HG03575 (cell line): ENCODE data around the gene TGIF2.

Source experiments
- ATAC-seq: cut with Tn5 transposase; IDR thresholded peaks from one replicate; pipeline ENCODE4 v1.9.1; 2021; ENCODE audit not compliant: unreplicated experiment, insufficient number of reproducible peaks, low FRiP score; ENCODE audit errors: extremely low read depth

Gene TGIF2

DNA sequence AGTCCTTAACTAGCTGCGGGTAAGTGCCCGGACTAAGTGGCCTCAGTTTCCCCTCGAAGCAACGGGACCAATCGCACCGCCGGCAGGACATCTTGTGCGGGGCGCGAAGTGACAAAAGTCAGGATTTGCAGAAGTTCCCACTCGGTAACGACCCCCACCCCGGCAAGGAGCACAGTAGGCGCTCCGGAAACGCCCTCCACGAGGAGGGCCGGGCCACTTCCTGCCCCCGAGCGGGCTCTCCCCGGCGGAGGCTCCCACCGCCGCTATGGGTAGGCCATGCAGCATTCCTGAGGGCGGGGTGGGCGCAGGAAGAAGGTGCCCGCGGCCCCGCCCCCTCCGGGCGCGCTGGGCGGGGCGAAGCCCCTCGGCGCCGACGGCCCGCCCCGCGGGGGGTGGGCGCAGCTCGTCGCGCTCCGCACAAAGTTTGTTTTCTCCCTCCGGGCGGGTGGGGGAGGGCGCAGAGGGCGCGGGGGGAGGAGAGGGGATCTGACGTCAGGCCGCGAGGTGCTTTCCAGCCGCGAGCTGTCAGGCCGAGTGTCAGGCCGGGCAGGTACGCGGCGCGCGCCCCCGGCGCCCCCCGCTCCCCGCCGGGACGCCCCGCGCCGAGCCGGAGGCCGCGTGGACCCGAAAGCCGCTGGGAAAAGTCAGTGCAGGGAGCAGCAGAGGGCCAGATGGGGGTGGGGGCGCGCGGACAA, at the start of gene TGIF2:
Gene TGIF2, plus strand, starts transcription at position 495 of the 695 bp plus-strand sequence. CDS start 5,178 bp downstream, outside the sequence.
- no peak for ATAC-seq

DNA sequence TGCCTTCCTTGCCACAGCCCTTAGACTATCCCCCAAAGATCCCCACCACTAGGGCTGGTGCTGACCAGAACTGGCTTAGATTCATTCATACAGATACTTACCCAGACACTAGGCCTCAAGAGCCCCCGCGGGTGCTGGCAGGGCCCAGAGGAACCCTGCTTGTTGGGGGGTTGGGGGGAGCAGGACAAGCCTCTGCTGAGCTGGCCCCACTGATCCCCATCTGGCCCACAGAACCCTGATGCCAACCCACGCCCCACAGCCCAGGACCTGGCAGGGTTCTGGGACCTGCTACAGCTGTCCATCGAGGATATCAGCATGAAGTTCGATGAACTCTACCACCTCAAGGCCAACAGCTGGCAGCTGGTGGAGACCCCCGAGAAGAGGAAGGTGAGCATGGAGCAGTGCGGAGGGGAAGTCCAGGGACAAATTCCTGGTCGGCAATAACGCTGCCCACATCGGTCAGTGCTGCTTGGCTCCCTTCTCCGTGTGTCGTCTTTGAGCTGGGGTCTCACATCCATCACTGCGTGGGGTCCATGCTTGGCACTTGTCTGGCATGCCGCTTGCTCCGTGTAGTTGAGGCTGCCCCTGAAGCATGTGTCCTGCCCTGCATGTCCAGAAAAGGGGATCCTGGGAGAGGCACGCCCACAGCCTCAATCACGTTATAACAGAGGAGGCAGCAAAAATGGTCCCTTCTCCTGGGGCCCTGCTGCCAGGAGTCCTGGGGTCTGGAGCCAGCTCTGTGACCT, 47.6 kb upstream of the TGIF2 start:
- ATAC-seq: no peak

DNA sequence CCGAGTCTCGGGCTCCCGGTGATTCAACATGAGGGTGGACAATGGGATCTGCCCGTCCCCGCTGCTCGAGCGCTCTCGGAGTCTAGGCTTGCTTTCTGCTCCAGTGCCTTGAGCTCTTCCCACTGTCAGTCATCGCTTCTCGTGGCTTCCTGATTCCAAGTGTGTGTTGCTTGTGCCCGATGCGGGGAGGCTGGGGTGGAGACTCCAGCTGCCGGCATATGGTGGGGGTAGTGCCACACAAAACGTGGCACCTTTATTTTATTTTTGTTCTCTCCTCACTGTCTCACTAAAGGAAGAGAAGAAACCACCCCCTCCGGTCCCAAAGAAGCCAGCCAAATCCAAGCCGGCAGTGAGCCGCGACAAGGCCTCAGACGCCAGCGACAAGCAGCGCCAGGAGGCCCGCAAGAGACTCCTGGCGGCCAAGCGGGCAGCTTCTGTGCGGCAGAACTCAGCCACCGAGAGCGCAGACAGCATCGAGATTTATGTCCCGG, 46.8 kb upstream of the TGIF2 start:
- no peak for ATAC-seq

DNA sequence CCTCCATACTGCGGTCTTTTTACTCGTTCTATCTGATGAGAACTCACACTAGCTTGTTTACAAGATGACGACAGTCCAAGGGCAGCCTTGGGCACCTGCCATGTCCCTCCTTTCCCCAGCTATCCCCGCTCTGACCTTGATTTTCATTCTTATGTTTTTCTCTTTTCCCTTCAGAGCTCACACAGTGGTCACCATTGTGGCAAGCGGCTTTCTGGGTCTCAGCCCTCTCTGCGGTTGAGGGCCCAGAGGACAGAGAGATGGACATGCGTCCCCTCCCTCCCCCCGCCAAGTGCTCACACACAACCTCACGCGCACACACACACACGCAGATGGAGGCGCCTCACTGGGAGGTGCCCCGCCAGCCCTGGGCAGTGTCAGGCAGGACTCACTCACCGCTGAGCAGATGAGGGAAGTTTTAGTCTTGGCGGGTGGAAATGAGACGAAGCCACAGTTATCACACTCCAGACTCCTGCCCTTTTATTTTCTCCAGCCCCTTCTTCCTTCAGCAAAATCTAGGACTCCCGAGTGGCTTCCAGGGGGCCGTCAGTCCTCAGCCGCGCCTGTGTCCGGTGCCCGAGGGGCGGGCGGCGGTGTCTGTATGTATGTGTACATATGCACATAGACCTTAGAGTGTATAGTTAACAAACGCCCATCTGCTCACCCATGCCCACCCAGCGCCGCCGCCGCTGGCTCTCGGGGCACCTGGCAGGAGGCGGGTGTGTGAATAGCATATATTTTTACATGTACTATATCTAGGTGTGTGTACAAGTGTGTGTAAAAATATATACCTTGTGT, 45.9 kb upstream of the TGIF2 start:
- no peak for ATAC-seq

DNA sequence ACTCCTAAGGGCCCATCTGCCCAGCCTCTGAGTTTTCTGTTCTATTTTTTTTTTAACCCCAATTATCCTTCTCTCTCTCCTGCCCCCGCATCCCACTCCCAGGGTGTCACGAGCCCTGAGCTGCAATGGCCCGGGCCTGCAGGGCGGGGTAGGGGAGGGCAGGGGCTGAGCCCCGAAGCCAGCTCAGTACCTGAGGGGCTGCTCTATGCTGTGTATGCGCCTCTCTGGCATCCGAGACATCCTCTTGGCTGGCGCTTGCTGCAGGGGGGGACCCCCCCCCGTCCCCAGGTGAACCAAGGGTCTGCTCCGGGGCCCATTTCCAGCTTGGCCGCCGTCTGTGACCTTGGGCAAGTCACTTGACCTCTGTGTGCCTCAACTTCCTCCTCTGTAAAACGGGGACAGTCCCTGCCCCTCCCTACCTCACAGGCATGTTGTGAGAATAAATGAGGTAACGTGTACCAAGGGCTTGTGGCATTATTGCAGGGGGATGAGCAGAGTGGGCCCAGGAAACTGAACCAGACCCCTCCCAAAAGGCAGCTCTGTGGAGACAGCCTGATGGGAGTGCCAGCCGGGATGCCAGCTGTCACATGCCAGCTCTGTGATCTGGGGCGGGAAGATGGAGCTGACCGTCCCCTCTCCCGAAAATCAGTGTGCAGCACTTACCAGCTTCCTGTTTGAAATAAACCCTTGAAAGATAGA, 45.1 kb upstream of the TGIF2 start:
- ATAC-seq: no peak

DNA sequence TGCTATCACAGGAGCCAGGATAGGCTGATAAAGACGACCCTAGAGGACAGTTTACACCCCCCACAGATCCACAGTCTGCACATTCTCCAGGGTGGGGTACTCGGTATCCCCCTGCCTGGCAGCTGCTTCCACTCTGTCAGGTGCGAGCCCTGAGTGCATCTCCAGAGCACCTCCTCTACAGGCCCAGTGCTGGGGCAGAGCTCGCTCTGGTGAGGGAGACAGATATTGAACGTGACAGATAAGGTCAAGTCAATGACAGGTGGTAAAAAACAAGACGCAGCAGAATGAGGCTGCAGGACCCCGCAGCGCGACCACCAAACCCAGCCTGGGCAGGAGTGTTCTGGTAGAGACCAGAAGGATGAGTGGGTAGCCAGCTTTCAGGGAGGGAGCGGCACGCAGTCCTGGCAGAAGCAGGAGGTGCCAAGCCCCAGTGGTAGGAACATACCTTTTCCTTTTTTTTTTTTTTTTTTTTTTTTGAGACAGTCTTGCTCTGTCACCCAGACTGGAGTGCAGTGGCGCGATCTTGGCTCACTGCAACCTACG, 44.5 kb upstream of the TGIF2 start:
- ATAC-seq: no peak

DNA sequence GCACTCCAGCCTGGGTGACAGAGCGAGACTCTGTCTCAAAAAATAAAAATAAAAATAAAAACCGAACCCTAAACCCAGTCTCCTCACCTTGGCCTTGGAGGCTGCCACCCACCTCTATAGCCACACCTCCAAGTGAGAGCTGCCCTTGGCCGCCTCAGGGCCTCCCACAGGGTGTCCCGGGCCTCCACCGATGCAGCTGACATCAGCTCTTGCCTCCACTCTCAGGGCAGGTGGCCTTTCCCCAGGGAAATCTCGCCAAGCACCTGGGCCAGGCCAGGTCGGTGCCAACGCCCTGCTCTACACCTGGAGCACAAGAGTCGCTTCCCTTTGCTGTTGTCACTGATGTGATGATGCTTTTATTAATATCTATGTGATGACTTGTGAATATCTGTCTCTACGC, 41.0 kb upstream of the TGIF2 start:
- no peak for ATAC-seq

DNA sequence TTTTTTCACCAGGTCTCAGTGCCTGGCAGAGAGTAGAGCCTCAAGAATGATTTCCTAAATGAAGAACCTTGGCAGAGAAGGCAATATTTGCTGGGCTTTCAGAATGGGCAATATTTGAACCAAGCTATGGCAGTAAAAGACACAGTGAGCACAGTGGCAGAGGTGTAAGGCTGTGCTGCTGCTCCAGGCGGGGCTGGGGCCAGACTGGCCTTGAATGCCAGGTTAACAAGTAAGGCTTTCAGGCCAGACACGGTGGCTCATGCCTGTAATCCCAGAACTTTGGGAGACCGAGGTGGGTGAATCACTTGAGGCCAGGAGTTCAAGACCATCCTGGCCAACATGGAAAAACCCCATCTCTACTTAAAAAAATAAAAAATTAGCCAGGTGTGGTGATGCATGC, 40.6 kb upstream of the TGIF2 start:
- ATAC-seq: no peak

DNA sequence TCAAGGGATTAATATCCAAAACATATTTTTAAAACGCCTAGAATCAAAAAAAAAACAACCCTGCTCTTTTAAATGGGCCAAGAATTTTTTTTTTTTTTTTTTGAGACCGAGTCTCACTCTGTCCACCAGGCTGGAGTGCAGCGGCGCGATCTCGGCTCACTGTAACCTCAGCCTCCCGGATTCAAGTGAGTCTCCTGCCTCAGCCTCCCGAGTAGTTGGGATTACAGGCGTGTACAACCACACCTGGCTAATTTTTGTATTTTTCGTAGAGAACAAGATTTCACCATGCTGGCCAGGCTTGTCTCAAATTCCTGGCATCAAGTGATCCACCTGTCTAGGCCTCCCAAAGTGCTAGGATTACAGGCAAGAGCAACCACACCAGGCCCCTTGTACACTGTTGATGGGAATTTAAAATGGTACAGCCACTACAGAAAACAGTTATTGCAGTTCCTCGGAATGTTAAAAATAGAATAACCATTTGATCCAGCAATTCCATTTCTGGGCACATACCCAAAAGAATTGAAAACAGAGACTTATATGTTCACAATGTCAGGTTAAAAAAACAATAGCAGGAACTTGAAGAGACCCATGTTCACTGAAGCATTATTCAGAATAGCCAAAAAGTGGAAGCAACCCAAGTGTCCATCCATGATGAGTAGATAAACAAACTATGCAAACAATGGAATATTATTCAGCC, 35.2 kb upstream of the TGIF2 start:
- ATAC-seq: no peak

DNA sequence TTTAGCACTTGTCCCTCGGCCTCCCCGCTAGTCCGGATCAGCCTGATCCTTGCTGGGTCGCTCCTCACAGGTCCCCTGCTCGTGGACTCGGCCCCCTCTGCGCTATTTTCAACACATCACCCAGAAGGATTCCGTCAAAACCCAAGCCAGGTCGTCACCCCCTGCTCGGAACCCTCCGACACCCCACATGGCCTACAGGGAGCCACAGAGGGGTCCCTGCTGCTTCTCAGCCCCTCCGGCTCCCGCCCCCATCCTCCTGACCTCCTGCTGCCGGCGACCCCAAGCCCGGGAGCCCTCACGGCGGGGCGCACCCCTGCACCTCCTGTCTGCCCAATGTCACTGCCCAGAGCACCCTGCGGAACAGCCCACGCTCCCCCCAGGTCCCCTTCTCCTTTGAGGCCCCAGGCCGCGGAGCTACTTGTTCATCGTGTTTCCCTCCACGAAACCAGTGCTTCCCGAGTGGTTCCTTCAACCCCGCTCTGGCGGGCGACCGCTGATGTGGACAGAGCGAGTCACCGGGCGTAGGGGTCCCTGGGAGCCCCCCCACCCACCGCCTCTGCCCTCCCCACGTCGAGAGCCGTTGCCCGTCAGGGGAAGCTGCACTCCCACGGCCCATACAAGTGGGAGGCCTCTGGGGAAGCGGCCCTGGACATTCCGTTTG, 32.7 kb upstream of the TGIF2 start:
- ATAC-seq: no peak

DNA sequence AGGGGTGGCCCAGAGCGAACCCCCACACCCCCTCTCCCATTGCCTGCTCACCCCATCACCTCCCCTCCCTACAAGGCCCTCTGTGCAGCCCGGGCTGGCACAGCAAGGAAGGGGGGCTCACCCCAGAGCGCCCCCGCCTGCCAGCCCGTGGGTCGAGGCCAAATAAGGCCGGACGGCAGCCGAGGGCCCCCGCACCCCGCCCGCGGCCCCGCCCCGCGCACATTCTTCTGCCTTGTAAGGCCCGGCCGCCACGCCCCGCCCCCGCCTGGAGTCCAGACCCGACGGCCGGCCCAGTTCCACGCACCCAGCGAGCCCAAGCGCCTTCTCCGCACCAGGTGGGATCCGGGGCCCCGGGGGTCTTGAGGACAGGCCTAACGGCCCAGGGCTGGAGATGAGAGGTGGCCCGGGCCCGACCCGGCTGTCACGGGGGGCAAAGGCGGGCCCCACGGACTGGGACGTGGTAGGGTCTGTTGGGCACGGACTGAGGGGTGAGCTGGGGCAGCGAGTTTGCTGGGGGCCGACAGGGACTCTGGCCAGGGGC, 32.1 kb upstream of the TGIF2 start, which contains the start of gene MYL9:
Gene MYL9, plus strand, starts transcription at position 293 of the 541 bp plus-strand sequence. CDS start 3,366 bp downstream, outside the sequence.
- ATAC-seq: no peak

DNA sequence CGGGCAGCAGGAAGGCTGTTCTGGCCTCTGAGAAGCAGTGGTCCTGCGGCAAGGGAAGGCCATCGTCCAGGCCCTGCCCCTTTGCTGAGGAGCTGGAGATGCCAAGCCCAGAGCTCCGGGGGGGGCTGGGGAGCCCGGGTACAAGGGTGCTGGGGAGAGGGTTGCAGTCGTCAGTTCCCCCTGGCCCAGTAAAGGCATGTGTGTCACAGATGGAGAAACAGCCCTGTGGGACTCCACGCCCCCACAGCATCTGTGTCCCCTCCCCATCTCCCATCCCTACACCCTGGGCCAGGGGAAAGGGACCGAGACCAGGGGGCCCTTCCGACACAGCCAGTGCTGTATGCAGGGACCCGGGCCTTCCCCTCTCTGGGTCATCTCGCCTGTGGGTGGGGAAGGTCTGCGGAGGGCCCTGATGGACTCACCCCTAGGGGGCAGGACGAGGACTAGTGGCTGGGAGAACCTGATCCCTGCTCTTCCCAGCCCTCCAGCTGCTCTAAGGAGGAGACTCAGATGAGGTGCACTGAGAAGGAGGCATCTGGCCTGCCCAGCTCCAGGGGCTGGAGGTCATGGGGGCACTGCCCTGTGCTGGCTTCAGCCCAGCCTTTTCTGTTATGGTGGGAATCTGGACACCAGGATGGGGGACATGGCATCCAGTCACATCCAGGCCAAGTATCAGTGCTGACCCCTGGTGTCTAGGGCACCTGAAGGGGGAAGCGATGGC, 31.5 kb upstream of the TGIF2 start:
- no peak for ATAC-seq

DNA sequence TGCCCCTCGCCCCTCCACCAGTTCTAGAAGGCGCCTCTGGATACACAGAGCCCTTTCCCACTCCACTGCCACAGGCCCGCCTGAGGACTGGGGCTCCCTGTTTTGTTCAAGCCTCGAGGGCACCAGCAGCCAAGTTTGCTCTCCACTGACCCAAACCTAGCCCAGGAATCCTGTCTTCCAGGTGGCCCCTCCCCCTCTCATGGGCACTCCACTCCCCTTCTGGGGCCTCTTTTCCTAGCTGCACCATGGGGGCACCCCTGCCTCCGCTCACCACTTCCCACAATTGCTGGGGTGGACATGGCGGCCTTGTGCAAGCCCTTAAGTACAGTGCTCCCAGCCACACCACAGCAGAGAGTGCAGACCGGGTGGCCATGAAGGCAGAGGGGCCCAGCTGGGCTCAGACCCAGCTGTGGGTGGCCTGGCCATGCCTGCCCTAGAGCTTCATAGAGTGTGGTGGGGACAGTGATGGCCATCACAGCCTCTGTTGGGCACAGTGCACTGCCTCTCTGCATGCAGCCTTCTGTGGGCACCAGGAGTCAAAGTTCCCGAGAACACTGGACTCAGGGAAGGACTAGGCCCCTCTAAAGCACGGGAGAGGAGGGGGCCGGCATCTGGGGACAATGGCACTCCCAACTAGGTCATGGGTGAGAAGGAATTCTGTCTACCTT, 30.7 kb upstream of the TGIF2 start:
- ATAC-seq: no peak

DNA sequence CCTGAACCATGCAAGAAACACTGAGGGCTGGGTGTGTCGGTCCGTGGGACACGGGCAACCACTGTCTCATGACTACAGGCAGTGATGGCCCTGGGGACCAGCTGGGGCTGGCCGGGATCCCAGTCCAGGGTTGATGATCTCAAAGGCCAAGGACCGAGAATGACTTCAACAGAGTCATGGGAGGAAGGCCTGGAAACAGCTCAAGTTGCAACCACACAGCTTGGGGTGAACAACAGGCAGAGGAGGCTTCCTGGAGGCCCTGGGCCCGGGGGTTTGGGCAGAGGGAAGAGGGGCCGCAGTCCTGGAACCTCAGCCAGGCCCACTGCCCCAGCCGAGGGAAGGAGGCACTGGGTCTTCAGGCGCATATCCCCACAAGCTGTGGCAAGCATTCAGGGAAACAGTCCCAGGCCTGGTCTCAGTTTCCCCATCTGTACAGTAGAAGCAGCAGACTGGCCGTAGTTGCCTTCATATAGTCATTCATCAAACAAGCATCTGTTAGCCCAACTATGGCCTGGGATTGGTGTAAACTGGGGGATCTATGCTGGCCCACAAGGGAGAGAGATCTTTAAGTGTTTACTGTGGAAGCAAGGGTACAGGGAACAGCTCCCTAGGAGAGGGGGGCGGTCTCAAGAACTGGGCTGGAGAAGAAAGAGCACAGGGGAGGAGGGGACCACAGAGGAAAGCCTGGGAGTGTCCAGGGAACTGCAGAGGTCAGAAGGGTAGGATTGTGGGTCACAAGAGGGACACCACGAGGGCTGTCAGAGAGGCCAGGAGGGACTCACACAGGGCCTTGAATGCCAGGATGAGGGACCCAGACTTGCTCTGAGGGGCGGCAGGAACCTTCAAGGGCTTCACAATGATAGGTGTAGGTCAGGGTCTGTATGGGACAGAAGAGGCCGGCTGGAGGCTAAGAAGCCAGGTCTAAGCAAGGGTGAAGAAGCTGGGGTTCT, 29.9 kb upstream of the TGIF2 start:
- no peak for ATAC-seq
